Measurements from ENCODE around the gene GTF2A1L. TPM values are rescaled to one million over a fixed set of nuclear protein-coding genes. Genes with fewer than 3 reads are reported as not detected.

Gene GTF2A1L
- total and polyA plus RNA-seq, 3 donors from 2014 or later = 24.4 to 99.0 (median 36.1) TPM

DNA sequence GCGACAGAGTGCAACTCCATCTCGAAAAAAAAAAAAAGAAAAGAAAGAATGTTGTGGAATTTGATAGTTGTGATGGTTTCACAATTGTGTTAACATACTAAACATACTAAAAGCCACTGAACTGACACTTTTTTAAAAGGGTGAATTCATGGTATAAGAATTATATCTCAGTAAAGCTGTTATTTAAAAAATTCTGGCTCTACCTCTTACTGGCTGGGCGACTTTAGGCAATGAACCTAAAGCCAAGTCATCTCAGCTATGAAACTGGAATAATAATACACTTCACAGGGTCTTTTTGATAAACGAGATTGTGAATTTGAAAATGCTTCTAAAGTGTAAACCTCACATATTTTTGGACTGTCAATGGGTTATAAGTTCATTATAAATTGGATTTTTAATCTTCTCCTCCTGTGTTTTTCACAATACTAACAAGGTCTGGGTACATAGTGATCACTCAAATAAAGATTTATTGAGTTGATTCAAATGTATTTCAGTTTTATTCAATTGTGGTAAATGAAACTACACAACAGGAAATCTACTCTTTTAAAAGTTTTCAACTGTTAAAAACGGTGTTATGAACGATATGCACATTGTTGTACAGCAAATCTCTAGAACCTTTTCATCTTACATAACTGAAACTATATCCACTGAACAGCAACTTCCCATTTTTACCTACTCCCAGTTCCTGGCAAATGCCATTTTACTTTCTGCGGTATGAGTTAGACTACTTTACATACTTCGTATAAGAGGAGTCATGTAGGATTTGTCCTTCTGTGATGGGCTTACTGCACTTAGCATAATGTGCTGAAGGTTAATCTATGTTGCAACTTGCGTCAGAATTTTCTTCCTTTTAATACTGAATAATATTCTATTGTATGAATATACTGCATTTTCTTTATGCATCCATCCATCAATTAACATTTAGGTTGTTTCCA, 43.0 kb upstream of the GTF2A1L start:
- no peaks in the 10 kb centered on the region for H3K36me3 ChIP-seq (ENCODE audit: low read depth, missing control alignments)
- no peak for TF ChIP-seq POLR2A (IDR thresholded peaks at IDR 0.05)
- TF ChIP-seq, protein P1, sequence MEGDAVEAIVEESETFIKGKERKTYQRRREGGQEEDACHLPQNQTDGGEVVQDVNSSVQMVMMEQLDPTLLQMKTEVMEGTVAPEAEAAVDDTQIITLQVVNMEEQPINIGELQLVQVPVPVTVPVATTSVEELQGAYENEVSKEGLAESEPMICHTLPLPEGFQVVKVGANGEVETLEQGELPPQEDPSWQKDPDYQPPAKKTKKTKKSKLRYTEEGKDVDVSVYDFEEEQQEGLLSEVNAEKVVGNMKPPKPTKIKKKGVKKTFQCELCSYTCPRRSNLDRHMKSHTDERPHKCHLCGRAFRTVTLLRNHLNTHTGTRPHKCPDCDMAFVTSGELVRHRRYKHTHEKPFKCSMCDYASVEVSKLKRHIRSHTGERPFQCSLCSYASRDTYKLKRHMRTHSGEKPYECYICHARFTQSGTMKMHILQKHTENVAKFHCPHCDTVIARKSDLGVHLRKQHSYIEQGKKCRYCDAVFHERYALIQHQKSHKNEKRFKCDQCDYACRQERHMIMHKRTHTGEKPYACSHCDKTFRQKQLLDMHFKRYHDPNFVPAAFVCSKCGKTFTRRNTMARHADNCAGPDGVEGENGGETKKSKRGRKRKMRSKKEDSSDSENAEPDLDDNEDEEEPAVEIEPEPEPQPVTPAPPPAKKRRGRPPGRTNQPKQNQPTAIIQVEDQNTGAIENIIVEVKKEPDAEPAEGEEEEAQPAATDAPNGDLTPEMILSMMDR (IDR thresholded peaks at IDR 0.05) = no peak
- H3K4me1 ChIP-seq = no peaks in the 10 kb centered on the region
- no peak for DNase-seq
- no peak overlapping the region for H3K27ac ChIP-seq
- intact Hi-C loops (cut with DNase I; ENCODE audit: low total_unique reads) = no loop called here
- no peak overlapping the region for H3K4me3 ChIP-seq
- WGBS, 2 donors = 80 to 88% methylated on average over 9 of the region's 9 CpGs
- no peaks in the 10 kb centered on the region for H3K27me3 ChIP-seq
- H3K9me3 ChIP-seq = no peaks in the 10 kb centered on the region

DNA sequence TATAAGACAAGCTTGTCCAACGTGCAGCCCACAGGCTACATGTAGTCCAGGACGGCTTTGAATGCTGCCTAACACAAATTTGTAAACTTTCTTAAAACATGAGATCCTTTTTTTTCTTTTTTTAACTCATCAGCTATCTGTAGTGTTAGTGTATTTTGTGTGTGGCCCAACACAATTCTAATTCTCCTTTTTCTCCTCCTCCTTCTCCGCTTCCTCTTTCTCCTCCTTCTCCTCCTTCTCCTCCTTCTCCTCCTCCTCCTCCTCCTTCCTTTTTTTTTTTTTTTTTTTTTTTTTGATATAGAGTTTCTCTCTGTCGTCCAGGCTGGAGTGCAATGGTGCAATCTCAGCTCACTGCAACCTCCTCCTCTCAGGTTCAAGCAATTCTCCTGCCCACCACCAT, 39.3 kb upstream of the GTF2A1L start:
- no peak for DNase-seq
- TF ChIP-seq POLR2A (IDR thresholded peaks at IDR 0.05) = no peak
- TF ChIP-seq, protein P1 (IDR thresholded peaks at IDR 0.05) = no peak
- Histone ChIP-seq H3K36me3 (ENCODE audit: low read depth, missing control alignments) (no peaks in the 10 kb centered on the region), H3K4me1 (no peaks in the 10 kb centered on the region), H3K9me3 (no peaks in the 10 kb centered on the region), H3K27ac (no peak overlapping the region), H3K4me3 (no peak overlapping the region), H3K27me3 (no peaks in the 10 kb centered on the region)
- WGBS, 2 donors = 78 to 88% methylated on average over 3 to 4 of the region's 4 CpGs
- intact Hi-C loops (cut with DNase I; ENCODE audit: low total_unique reads) = no loop called here

DNA sequence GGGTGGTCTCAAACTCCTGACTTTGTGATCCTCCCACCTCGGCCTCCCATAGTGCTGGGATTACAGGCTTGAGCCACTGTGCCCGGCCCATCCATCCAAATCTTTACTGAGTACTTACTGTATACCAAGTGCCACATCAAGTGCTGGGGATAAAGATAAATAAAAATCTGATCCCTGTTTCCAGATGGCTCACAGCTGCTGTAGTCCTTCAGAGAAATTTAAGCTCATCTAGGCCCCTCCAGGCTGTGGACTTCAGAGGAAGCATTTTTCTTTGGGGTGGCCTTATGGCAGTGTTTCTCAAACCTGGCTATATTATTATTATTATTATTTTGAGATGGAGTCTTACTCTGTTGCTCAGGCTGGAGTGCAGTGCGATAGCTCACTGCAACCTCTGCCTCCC, 33.7 kb upstream of the GTF2A1L start:
- intact Hi-C loops (cut with DNase I; ENCODE audit: low total_unique reads) = no loop called here
- Histone ChIP-seq H3K36me3 (ENCODE audit: low read depth, missing control alignments) (no peaks in the 10 kb centered on the region), H3K9me3 (no peaks in the 10 kb centered on the region), H3K27ac (no peak overlapping the region), H3K27me3 (no peaks in the 10 kb centered on the region), H3K4me1 (no peaks in the 10 kb centered on the region), H3K4me3 (no peak overlapping the region)
- WGBS, 2 donors = 94 to 97% methylated on average over 3 of the region's 3 CpGs
- no peak for TF ChIP-seq POLR2A (IDR thresholded peaks at IDR 0.05)
- TF ChIP-seq, protein P1 (IDR thresholded peaks at IDR 0.05) = no peak
- DNase-seq = no peak

DNA sequence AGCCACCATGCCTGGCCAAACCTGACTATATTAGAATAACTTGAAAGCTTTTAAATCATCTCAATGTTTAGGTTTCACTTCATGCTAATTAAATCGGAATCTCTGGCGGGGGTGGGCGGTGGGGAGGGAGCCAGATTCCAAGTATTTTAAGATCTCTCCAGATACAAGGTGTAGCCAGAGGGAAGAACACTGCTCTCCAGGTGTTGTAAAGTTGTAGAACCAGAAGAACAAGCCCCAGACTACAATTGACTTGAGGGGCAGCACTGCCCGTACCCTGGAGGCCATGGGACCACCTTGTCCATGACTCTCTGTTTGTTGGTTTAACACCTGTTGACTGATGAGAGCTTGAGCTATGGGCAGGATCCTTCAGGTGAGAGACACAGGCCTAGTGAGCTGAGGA, 33.1 kb upstream of the GTF2A1L start:
- Histone ChIP-seq H3K4me1 (no peaks in the 10 kb centered on the region), H3K27me3 (no peaks in the 10 kb centered on the region), H3K36me3 (ENCODE audit: low read depth, missing control alignments) (no peaks in the 10 kb centered on the region), H3K4me3 (no peak overlapping the region), H3K27ac (no peak overlapping the region), H3K9me3 (no peaks in the 10 kb centered on the region)
- no peak for DNase-seq
- TF ChIP-seq, protein P1 (IDR thresholded peaks at IDR 0.05) = no peak
- WGBS, 2 donors = 94 to 98% methylated on average over 4 of the region's 4 CpGs
- intact Hi-C loops (cut with DNase I; ENCODE audit: low total_unique reads) = no loop called here

DNA sequence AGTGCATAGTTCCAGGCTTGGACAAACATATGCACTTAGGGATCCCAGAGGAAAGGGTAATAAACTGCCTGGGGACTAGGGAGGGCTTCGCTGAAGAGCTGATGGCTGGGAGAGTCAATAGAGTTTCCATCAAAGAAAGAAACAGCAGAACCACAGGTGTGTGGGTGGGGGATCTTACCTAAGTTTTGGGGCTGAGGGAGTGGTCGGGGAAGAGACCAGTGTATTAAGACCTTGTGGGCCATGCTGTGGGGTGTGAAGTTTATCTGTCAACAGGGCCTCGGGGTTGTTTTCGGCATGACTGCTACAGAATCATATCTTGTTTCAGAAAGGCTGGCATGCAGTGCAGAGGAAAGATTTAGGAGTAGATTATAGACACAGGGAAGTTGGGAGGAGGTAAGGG, 31.2 kb upstream of the GTF2A1L start:
- Histone ChIP-seq H3K9me3 (no peaks in the 10 kb centered on the region), H3K4me1 (no peaks in the 10 kb centered on the region), H3K27ac (no peak overlapping the region), H3K36me3 (ENCODE audit: low read depth, missing control alignments) (no peaks in the 10 kb centered on the region), H3K27me3 (no peaks in the 10 kb centered on the region), H3K4me3 (no peak overlapping the region)
- intact Hi-C loops (cut with DNase I; ENCODE audit: low total_unique reads) = no loop called here
- TF ChIP-seq POLR2A (IDR thresholded peaks at IDR 0.05) = no peak
- TF ChIP-seq, protein P1 (IDR thresholded peaks at IDR 0.05) = no peak
- WGBS, 2 donors = 64 to 70% methylated on average over 4 of the region's 4 CpGs
- DNase-seq = no peak
